GM06990 (cell line): Measurements from ENCODE around the gene HBA2.
A peak's percentile ranks its signal among the peaks of the same experiment; 100 is the strongest.

ENCODE experiments used
- DNase-seq: peaks from one replicate; pipeline ENCODE4 v3.0.0-alpha.2; 2011; ENCODE audit not compliant: insufficient read length; ENCODE audit errors: extremely low read depth
- H3K27me3 ChIP-seq: replicated peaks from 2 replicates; pipeline ENCODE4 v1.6.0; 2011; ENCODE audit warnings: low read length; ENCODE audit not compliant: control insufficient read depth, insufficient read depth
- H3K36me3 ChIP-seq: 2 replicates; pipeline ENCODE4 v1.5.1; 2011; ENCODE audit warnings: low read length; ENCODE audit not compliant: control insufficient read depth, insufficient read depth
- H3K4me3 ChIP-seq: replicated peaks from 2 replicates; pipeline ENCODE4 v1.5.1; 2011; ENCODE audit warnings: low read depth, mild to moderate bottlenecking, control low read depth, low read length
- CTCF ChIP-seq: IDR thresholded peaks from 2 replicates; pipeline ENCODE4 v1.5.1; 2011; ENCODE audit warnings: low read length, control low read depth, mild to moderate bottlenecking, inconsistent platforms; ENCODE audit not compliant: insufficient read depth, poor library complexity, severe bottlenecking

Gene HBA2

GRCh38 chr16:179211-180092 is 6.8 kb downstream of the HBA2 start:
- Histone ChIP-seq H3K36me3 (no peaks in the 10 kb centered on the region; the same call in 1 of the 2 replicates), H3K4me3 (no peak overlapping the region), H3K27me3 (peaks cover 2% of the 10 kb centered on the region; the same call in 1 of the 2 replicates)
- no peak for TF ChIP-seq CTCF
- no peak for DNase-seq

DNA sequence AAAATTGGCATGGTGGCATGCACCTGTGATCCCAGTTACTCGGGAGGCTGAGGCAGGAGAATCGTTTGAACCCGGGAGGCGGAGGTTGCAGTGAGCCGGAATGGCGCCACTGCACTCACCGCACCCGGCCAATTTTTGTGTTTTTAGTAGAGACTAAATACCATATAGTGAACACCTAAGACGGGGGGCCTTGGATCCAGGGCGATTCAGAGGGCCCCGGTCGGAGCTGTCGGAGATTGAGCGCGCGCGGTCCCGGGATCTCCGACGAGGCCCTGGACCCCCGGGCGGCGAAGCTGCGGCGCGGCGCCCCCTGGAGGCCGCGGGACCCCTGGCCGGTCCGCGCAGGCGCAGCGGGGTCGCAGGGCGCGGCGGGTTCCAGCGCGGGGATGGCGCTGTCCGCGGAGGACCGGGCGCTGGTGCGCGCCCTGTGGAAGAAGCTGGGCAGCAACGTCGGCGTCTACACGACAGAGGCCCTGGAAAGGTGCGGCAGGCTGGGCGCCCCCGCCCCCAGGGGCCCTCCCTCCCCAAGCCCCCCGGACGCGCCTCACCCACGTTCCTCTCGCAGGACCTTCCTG is 7.5 kb downstream of the HBA2 start, which contains the start of gene HBQ1:
TSS of gene HBQ1 (plus strand) at position 359 of the 575 bp plus-strand sequence. CDS start at position 387, 28 bp downstream.
- peaks cover 2% of the 10 kb centered on the region; the same call in 1 of the 2 replicates for H3K27me3 ChIP-seq
- no peak for TF ChIP-seq CTCF
- H3K4me3 ChIP-seq = no peak within 1 kb of the TSS
- no peak for DNase-seq
- H3K36me3 ChIP-seq = no peaks in the 10 kb centered on the region; the same call in 1 of the 2 replicates

- Histone ChIP-seq H3K36me3 (peaks cover 3% of the 10 kb centered on the region), H3K4me3 (no peak overlapping the region), H3K27me3 (peaks cover 2% of the 10 kb centered on the region; the same call in 1 of the 2 replicates)
- peak; percentile 85 for DNase-seq
- no peak for TF ChIP-seq CTCF
Observed at GRCh38 chr16:180681-181564, 8.2 kb downstream of the HBA2 start.

DNA sequence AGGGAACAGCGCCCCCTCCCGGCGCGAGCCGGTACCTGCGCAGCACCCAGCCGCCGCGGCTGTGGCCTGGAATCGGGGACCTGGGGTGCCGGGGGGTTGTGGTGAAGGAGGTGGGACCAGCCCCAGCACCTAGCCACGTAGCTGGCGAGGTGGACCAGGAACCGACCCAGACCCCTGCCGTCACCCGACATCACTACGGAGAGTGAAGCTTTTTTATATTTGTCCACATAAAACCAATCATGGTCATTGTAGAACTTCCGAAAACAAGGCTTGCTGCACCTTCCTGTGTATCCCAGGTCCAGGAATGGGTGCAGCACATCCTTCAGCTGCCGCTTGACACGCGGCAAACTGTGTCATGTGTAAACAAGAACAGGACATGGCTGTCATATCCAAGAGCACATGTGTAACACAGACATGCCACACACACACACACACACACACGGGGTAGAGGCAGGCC is 8.9 kb downstream of the HBA2 start:
- Histone ChIP-seq H3K4me3 (no peak overlapping the region), H3K27me3 (peaks cover 2% of the 10 kb centered on the region; the same call in 1 of the 2 replicates), H3K36me3 (peaks cover 3% of the 10 kb centered on the region)
- DNase-seq = no peak
- TF ChIP-seq CTCF = peak; percentile 84

- TF ChIP-seq CTCF = no peak
- H3K27me3 ChIP-seq = no peaks in the 10 kb centered on the region
- no peak overlapping the region for H3K4me3 ChIP-seq
- no peak for DNase-seq
- peaks cover 10% of the 10 kb centered on the region for H3K36me3 ChIP-seq
Observed at GRCh38 chr16:183005-183404, 10.3 kb downstream of the HBA2 start.
